H1 (cell line): ENCODE measurements around the gene HIC1. TPM values are rescaled to one million over a fixed set of nuclear protein-coding genes. Genes with fewer than 3 reads are reported as not detected.

Source experiments
- CTCF ChIA-PET: fragments of 300-600 bp; sonication (Branson Sonifier 250); formaldehyde crosslinking; loops from one replicate; lab custom pipeline; 2021; ENCODE audit not compliant: partially characterized antibody; lab: Charles Lee
- POLR2A ChIA-PET: fragments of 300-600 bp; sonication (Branson Sonifier 250); formaldehyde crosslinking; loops from one replicate; lab custom pipeline; 2021; ENCODE audit warnings: inconsistent platforms; ENCODE audit not compliant: partially characterized antibody; lab: Charles Lee
- DNase-seq, 2 experiments: peaks; one replicate each; pipeline versions ENCODE4 v3.0.0 to v3.0.0-alpha.2; 2010 to 2022; ENCODE audit warnings: low spot score in 2 of 2, low read depth in 1 of 2, mixed read lengths in 1 of 2
- FAIRE-seq: peaks from 2 replicates; lab custom pipeline; 2011; peaks lifted over from hg19 to GRCh38; lab: Jason Lieb, UNC
- H2AFZ ChIP-seq: 2 replicates; pipeline ENCODE4 v1.8.1; 2012; ENCODE audit warnings: low read length, inconsistent platforms
- H2AK5ac ChIP-seq: 2 replicates; pipeline ENCODE4 v1.6.1; 2013; ENCODE audit warnings: low read depth, low read length
- H2BK120ac ChIP-seq: replicated peaks from 2 replicates; pipeline ENCODE3; 2013; ENCODE audit warnings: low read depth, low read length, inconsistent platforms
- H2BK12ac ChIP-seq: 2 replicates; pipeline ENCODE4 v1.6.1; 2013; ENCODE audit warnings: low read depth, low read length
- H2BK15ac ChIP-seq: 2 replicates; pipeline ENCODE4 v1.6.1; 2013; ENCODE audit warnings: low read length
- H2BK20ac ChIP-seq: 2 replicates; pipeline ENCODE4 v1.6.1; 2013; ENCODE audit warnings: low read length
- H2BK5ac ChIP-seq: 2 replicates; pipeline ENCODE4 v1.6.1; 2013; ENCODE audit warnings: low read depth, low read length
- H3K14ac ChIP-seq: 2 replicates; pipeline ENCODE4 v1.6.1; 2013; ENCODE audit warnings: inconsistent platforms; ENCODE audit not compliant: insufficient read length
- H3K18ac ChIP-seq: 2 replicates; pipeline ENCODE4 v1.6.1; 2013; ENCODE audit warnings: low read length; ENCODE audit errors: extremely low read depth
- H3K23ac ChIP-seq: 2 replicates; pipeline ENCODE4 v1.6.1; 2013; ENCODE audit warnings: inconsistent platforms; ENCODE audit not compliant: insufficient read length
- H3K23me2 ChIP-seq: 2 replicates; pipeline ENCODE4 v1.6.1; 2013; ENCODE audit warnings: low read depth, low read length
- H3K27ac ChIP-seq: 2 replicates; pipeline ENCODE4 v1.6.1; 2011; ENCODE audit warnings: low read depth, low read length, inconsistent platforms
- H3K27me3 ChIP-seq, 4 experiments: replicated peaks in 1 of 4; 1 replicate in 1 of 4; 2 replicates in 3 of 4; pipeline versions ENCODE4 v1.6.1 to v1.8.1; 2011 to 2013; ENCODE audit warnings: low read length in 3 of 4, mild to moderate bottlenecking in 3 of 4, inconsistent platforms in 2 of 4, mixed read lengths in 2 of 4, moderate library complexity in 1 of 4; ENCODE audit not compliant: control insufficient read depth in 3 of 4, insufficient read depth in 3 of 4; ENCODE audit errors: extremely low read depth in 1 of 4
- H3K36me3 ChIP-seq, 4 experiments: 2 replicates each; pipeline versions ENCODE4 v1.6.1 to v1.8.1; 2011 to 2013; ENCODE audit warnings: mild to moderate bottlenecking in 4 of 4, low read length in 3 of 4, moderate library complexity in 2 of 4, control low read depth in 1 of 4, inconsistent platforms in 1 of 4; ENCODE audit not compliant: insufficient read depth in 4 of 4, control insufficient read depth in 2 of 4
- H3K4ac ChIP-seq: replicated peaks from 2 replicates; pipeline ENCODE3; 2013; ENCODE audit warnings: low read length, low read depth, mixed read lengths, inconsistent platforms; ENCODE audit not compliant: insufficient read length
- H3K4me1 ChIP-seq, 4 experiments: replicated peaks in 1 of 4; 1 replicate in 1 of 4; 2 replicates in 3 of 4; pipeline versions ENCODE4 v1.6.1 to v1.8.1; 2011 to 2013; ENCODE audit warnings: low read length in 3 of 4, inconsistent platforms in 2 of 4, mixed read lengths in 1 of 4; ENCODE audit not compliant: insufficient read depth in 4 of 4, control insufficient read depth in 3 of 4
- H3K4me2 ChIP-seq, 2 experiments: 2 replicates each; pipeline versions ENCODE4 v1.6.1 to v1.8.1; 2011 to 2013; ENCODE audit warnings: low read depth in 2 of 2, low read length in 2 of 2, control low read depth in 1 of 2, inconsistent platforms in 1 of 2, mild to moderate bottlenecking in 1 of 2; ENCODE audit not compliant: insufficient read depth in 1 of 2
- H3K4me3 ChIP-seq, 4 experiments: fragments of 200-600, 300-600 bp in 1 of 4; sonication (generic), shearing (Covaris generic), sonication (Bioruptor Twin) in 1 of 4; 2 replicates each; pipeline versions ENCODE4 v1.5.1 to v1.8.1; 2011 to 2016; ENCODE audit warnings: low read length in 4 of 4, low read depth in 3 of 4, control low read depth in 2 of 4, inconsistent platforms in 2 of 4, mild to moderate bottlenecking in 2 of 4, mixed read lengths in 1 of 4, moderate library complexity in 1 of 4; ENCODE audit not compliant: insufficient read depth in 2 of 4; ENCODE audit errors: extremely low read depth in 1 of 4
- H3K56ac ChIP-seq: replicated peaks from 2 replicates; pipeline ENCODE3; 2013; ENCODE audit warnings: low read depth, mild to moderate bottlenecking, mixed read lengths, low read length, inconsistent platforms; ENCODE audit not compliant: insufficient read length
- H3K79me1 ChIP-seq: 2 replicates; pipeline ENCODE4 v1.6.1; 2013; ENCODE audit warnings: low read depth, low read length, control low read depth
- H3K79me2 ChIP-seq, 2 experiments: 2 replicates each; pipeline versions ENCODE4 v1.6.1 to v1.8.1; 2012 to 2013; ENCODE audit warnings: low read length in 2 of 2, mild to moderate bottlenecking in 2 of 2, inconsistent platforms in 1 of 2; ENCODE audit not compliant: insufficient read depth in 2 of 2, control insufficient read depth in 1 of 2
- H3K9ac ChIP-seq, 4 experiments: replicated peaks in 1 of 4; 1 replicate in 1 of 4; 2 replicates in 3 of 4; pipeline versions ENCODE4 v1.6.1 to v1.8.1; 2011 to 2013; ENCODE audit warnings: low read depth in 3 of 4, low read length in 3 of 4, control low read depth in 2 of 4, mild to moderate bottlenecking in 2 of 4, moderate library complexity in 2 of 4, inconsistent platforms in 1 of 4; ENCODE audit errors: extremely low read depth in 1 of 4
- H3K9me3 ChIP-seq, 2 experiments: 2 replicates each; pipeline versions ENCODE4 v1.6.1 to v1.8.1; 2012 to 2013; ENCODE audit warnings: mild to moderate bottlenecking in 2 of 2, moderate library complexity in 2 of 2, control low read depth in 1 of 2, inconsistent platforms in 1 of 2, low read depth in 1 of 2, low read length in 1 of 2, mixed read lengths in 1 of 2; ENCODE audit not compliant: insufficient read depth in 2 of 2
- H4K20me1 ChIP-seq, 2 experiments: replicated peaks in 1 of 2; 2 replicates each; pipeline versions ENCODE3 to v1.8.1; 2011 to 2013; ENCODE audit warnings: inconsistent platforms in 2 of 2, low read length in 2 of 2, mild to moderate bottlenecking in 1 of 2; ENCODE audit not compliant: insufficient read depth in 2 of 2, control insufficient read depth in 1 of 2
- H4K5ac ChIP-seq: 2 replicates; pipeline ENCODE4 v1.6.1; 2013; ENCODE audit warnings: low read length, low read depth, mixed read lengths, inconsistent platforms; ENCODE audit not compliant: insufficient read length
- H4K8ac ChIP-seq: 2 replicates; pipeline ENCODE4 v1.8.0; 2013; ENCODE audit warnings: mild to moderate bottlenecking, moderate library complexity, low read length, inconsistent platforms; ENCODE audit not compliant: insufficient read depth; ENCODE audit errors: extremely low read depth
- H4K91ac ChIP-seq: replicated peaks from 2 replicates; pipeline ENCODE3; 2013; ENCODE audit warnings: low read length, mixed read lengths, inconsistent platforms; ENCODE audit not compliant: insufficient read length
- ASH2L ChIP-seq: fragments of 200-600, 300-600 bp; sonication (generic); IDR thresholded peaks from one replicate; pipeline ENCODE4 v1.7.1; 2017; ENCODE audit warnings: low read length
- HDAC6 ChIP-seq: IDR thresholded peaks from one replicate; pipeline ENCODE4 v1.7.1; 2012; ENCODE audit warnings: low read depth, mild to moderate bottlenecking, inconsistent platforms, low read length, moderate library complexity
- RFX5 ChIP-seq: IDR thresholded peaks from 2 replicates; pipeline ENCODE4 v1.6.1; 2011; ENCODE audit warnings: low read depth, low read length, improper control_type of control experiment, borderline replicate concordance
- SAP30 ChIP-seq: fragments of 300-600 bp; sonication (generic); IDR thresholded peaks from 2 replicates; pipeline ENCODE4 v1.7.1; 2012; ENCODE audit warnings: low read length, moderate library complexity, mild to moderate bottlenecking, inconsistent platforms; ENCODE audit not compliant: insufficient read depth, insufficient replicate concordance
- WGBS, 2 experiments: shearing (Covaris generic) in 1 of 2; methylation state at CpG; one replicate each; pipeline versions ENCODE4 v1.1.6 to v1.1.7; 2013 to 2015; ENCODE audit warnings: low lambda C conversion rate in 2 of 2, mixed read lengths in 2 of 2, inconsistent platforms in 1 of 2, low coverage in 1 of 2, missing lambda C conversion rate in 1 of 2; ENCODE audit not compliant: insufficient replicate concordance in 2 of 2, insufficient coverage in 1 of 2, insufficient read length in 1 of 2; ENCODE audit errors: extremely low coverage in 1 of 2, missing lambda C conversion rate in 1 of 2; 5-methylcytosine and 5-hydroxymethylcytosine counted together
- polyA plus RNA-seq, 7 experiments: library from polyadenylated mRNA; depleted of rRNA in 3 of 7; stranded (reverse) in 5 of 7; unstranded in 2 of 7; fragments of >200 nt in 5 of 7; fragments of 200-250 nt in 2 of 7; gene quantifications; 1 replicate in 5 of 7; 2 replicates in 1 of 7; 4 replicates in 1 of 7; pipeline versions ENCODE4 v1.2.1 to v1.2.3, GENCODE V29; 2011 to 2013; ENCODE audit warnings: missing spikeins in 2 of 7, mixed read lengths in 2 of 7
- total RNA-seq: library from RNA; stranded (reverse); fragmentation: NEBNext Ultra II Directional; extraction: Animal tissue kit (Norgen Biotek cat#: 25700); gene quantifications from 2 replicates; pipeline ENCODE4 v1.2.1, GENCODE V29; 2021

HIC1 gene
- total and polyA plus RNA-seq, 2 of the 8 experiments (the other 6 are each of a cell fraction or from before 2014, with no cell fraction given): 0.06 to 0.09 TPM

DNA sequence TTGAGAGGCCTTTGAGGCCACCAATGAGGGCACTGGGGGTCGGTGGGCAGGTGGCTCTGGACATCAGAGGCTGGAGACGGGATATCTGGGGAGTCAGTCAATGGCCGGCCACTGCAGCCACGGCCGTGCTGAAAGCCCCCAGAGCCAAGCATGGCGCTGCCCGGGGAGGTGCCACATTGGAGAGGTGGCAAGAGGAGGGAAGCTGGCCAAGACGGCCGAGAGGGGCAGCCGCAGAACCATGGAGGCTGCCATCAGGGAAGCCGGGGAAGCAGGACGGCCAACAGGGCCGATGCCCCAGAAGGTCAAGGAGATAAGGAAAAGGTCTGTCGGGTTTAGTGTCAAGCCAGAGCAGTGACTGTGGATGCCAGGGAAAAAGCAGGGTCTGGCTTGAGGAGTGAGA, 39.6 kb upstream of the HIC1 start:
- Histone ChIP-seq H3K36me3 (no peaks in the 10 kb centered on the region), H2AK5ac (no peak overlapping the region), H3K56ac (no peak overlapping the region), H3K4me3 (no peak overlapping the region), H2BK15ac (no peak overlapping the region), H3K79me2 (no peaks in the 10 kb centered on the region), H3K27me3 (peaks cover 0 to 28% (median 22%) of the 10 kb centered on the region in 4 experiments; a peak in 5 of 7 replicates), H3K4me2 (no peak overlapping the region), H3K9ac (no peak overlapping the region), H3K79me1 (no peaks in the 10 kb centered on the region), H3K4me1 (peaks cover 0 to 13% (median 2%) of the 10 kb centered on the region in 4 experiments; a peak in 3 of 7 replicates), H3K23me2 (no peaks in the 10 kb centered on the region), H4K5ac (no peak overlapping the region), H2AFZ (no peak overlapping the region), H2BK12ac (no peak overlapping the region), H2BK120ac (no peak overlapping the region), H2BK20ac (no peak overlapping the region), H4K8ac (peak overlapping the region; percentile 53; the same call in 1 of the 2 replicates), H3K4ac (no peak overlapping the region), H4K20me1 (peaks cover 0 to 2% of the 10 kb centered on the region in 2 experiments), H4K91ac (no peak overlapping the region), H3K14ac (no peak overlapping the region), H3K18ac (no peak overlapping the region), H3K27ac (no peak overlapping the region), H3K23ac (no peak overlapping the region), H3K9me3 (no peaks in the 10 kb centered on the region), H2BK5ac (no peak overlapping the region)
- 90% methylated on average over 14 of the region's 14 CpGs; no CpG with 5 or more reads in 1 of the 2 experiments for WGBS, 2 experiments
- POLR2A ChIA-PET: no interaction called here
- FAIRE-seq: no peak
- DNase-seq: no peak
- CTCF ChIA-PET: interaction anchor here (1.1 to 1.7 kb wide), 2 partner anchors 43 to 45 kb away, joined by 3 read pairs; no protein-coding TSS in a partner anchor
- TF ChIP-seq HDAC6: no peak
- no peak for TF ChIP-seq ASH2L
- TF ChIP-seq RFX5: no peak
- TF ChIP-seq SAP30: no peak
